H9 (cell line): ENCODE data around the gene CALY. TPM values are rescaled to one million over a fixed set of nuclear protein-coding genes. Genes with fewer than 3 reads are reported as not detected.

Source experiments
- DNase-seq: peaks from one replicate; pipeline ENCODE4 v3.0.0-alpha.2; 2017
- H2AFZ ChIP-seq: one replicate; pipeline ENCODE4 v1.6.1; 2013; ENCODE audit warnings: mild to moderate bottlenecking, low read length, control low read depth, moderate library complexity
- H2AK5ac ChIP-seq: 2 replicates; pipeline ENCODE4 v1.6.1; 2013; ENCODE audit warnings: low read length, control low read depth, mixed read lengths; ENCODE audit not compliant: insufficient read length
- H2BK120ac ChIP-seq: one replicate; pipeline ENCODE4 v1.6.1; 2013; ENCODE audit warnings: low read depth, mild to moderate bottlenecking, low read length, control low read depth, inconsistent platforms; ENCODE audit not compliant: poor library complexity, severe bottlenecking
- H2BK12ac ChIP-seq: 2 replicates; pipeline ENCODE4 v1.6.1; 2013; ENCODE audit warnings: low read length, control low read depth, mixed read lengths, low read depth; ENCODE audit not compliant: insufficient read length
- H2BK15ac ChIP-seq: 2 replicates; pipeline ENCODE4 v1.6.1; 2013; ENCODE audit warnings: low read depth, low read length, control low read depth
- H2BK20ac ChIP-seq: one replicate; pipeline ENCODE4 v1.6.1; 2013; ENCODE audit warnings: low read depth, mild to moderate bottlenecking, low read length, control low read depth, inconsistent platforms; ENCODE audit not compliant: poor library complexity, severe bottlenecking
- H2BK5ac ChIP-seq: 2 replicates; pipeline ENCODE4 v1.6.1; 2013; ENCODE audit warnings: low read length, control low read depth, mixed read lengths; ENCODE audit not compliant: insufficient read length
- H3K14ac ChIP-seq: 2 replicates; pipeline ENCODE4 v1.6.1; 2013; ENCODE audit warnings: low read length, control low read depth; ENCODE audit not compliant: insufficient read depth
- H3K18ac ChIP-seq: 2 replicates; pipeline ENCODE4 v1.6.1; 2013; ENCODE audit warnings: low read depth, mild to moderate bottlenecking, mixed read lengths, low read length, control low read depth; ENCODE audit not compliant: insufficient read length
- H3K23ac ChIP-seq: 2 replicates; pipeline ENCODE4 v1.6.1; 2013; ENCODE audit warnings: low read length, control low read depth, mixed read lengths, low read depth; ENCODE audit not compliant: insufficient read length
- H3K23me2 ChIP-seq: 2 replicates; pipeline ENCODE4 v1.6.1; 2013; ENCODE audit warnings: low read depth, mild to moderate bottlenecking, mixed read lengths, low read length, control low read depth; ENCODE audit not compliant: insufficient read length, poor library complexity, severe bottlenecking
- H3K27ac ChIP-seq: 2 replicates; pipeline ENCODE4 v1.5.1; 2013; ENCODE audit warnings: low read length, control low read depth, mixed read lengths, low read depth; ENCODE audit not compliant: insufficient read length
- H3K27me3 ChIP-seq: 2 replicates; pipeline ENCODE4 v1.6.1; 2013; ENCODE audit warnings: low read length, control low read depth, inconsistent platforms; ENCODE audit not compliant: insufficient read depth
- H3K4ac ChIP-seq: 2 replicates; pipeline ENCODE4 v1.6.1; 2013; ENCODE audit warnings: low read depth, mild to moderate bottlenecking, control low read depth, inconsistent platforms, low read length, moderate library complexity
- H3K4me1 ChIP-seq: 2 replicates; pipeline ENCODE4 v1.6.1; 2013; ENCODE audit warnings: low read length, control low read depth, inconsistent platforms; ENCODE audit not compliant: insufficient read depth
- H3K4me2 ChIP-seq: 2 replicates; pipeline ENCODE4 v1.6.1; 2013; ENCODE audit warnings: low read length, control low read depth, mixed read lengths; ENCODE audit not compliant: insufficient read length, insufficient read depth
- H3K56ac ChIP-seq: 2 replicates; pipeline ENCODE4 v1.6.1; 2013; ENCODE audit warnings: low read depth, mild to moderate bottlenecking, mixed read lengths, low read length, control low read depth; ENCODE audit not compliant: insufficient read length
- H3K79me1 ChIP-seq: 2 replicates; pipeline ENCODE4 v1.6.1; 2013; ENCODE audit warnings: low read depth, mild to moderate bottlenecking, moderate library complexity, low read length, control low read depth, inconsistent platforms; ENCODE audit not compliant: insufficient read depth, poor library complexity, severe bottlenecking
- H3K79me2 ChIP-seq: 2 replicates; pipeline ENCODE4 v1.6.1; 2013; ENCODE audit warnings: low read length, control low read depth, inconsistent platforms; ENCODE audit not compliant: insufficient read depth
- H3K9ac ChIP-seq: 2 replicates; pipeline ENCODE4 v1.6.1; 2013; ENCODE audit warnings: low read length, control low read depth, mixed read lengths; ENCODE audit not compliant: insufficient read length; ENCODE audit errors: extremely low read depth
- H3K9me3 ChIP-seq: one replicate; pipeline ENCODE4 v1.6.1; 2013; ENCODE audit warnings: low read depth, low read length, inconsistent platforms; ENCODE audit not compliant: control insufficient read depth
- H3T11ph ChIP-seq: one replicate; pipeline ENCODE4 v1.6.1; 2013; ENCODE audit warnings: mild to moderate bottlenecking, low read length, control low read depth, inconsistent platforms
- H4K20me1 ChIP-seq: one replicate; pipeline ENCODE4 v1.6.1; 2013; ENCODE audit not compliant: control insufficient read depth, insufficient read length, insufficient read depth
- H4K5ac ChIP-seq: 2 replicates; pipeline ENCODE4 v1.6.1; 2013; ENCODE audit warnings: low read depth, mild to moderate bottlenecking, mixed read lengths, low read length, control low read depth; ENCODE audit not compliant: insufficient read length
- H4K8ac ChIP-seq: replicated peaks from 2 replicates; pipeline ENCODE4 v1.6.1; 2013; ENCODE audit warnings: low read length, control low read depth, mixed read lengths, low read depth; ENCODE audit not compliant: insufficient read length
- H4K91ac ChIP-seq: 2 replicates; pipeline ENCODE4 v1.6.1; 2013; ENCODE audit warnings: low read depth, mild to moderate bottlenecking, moderate library complexity, mixed read lengths, low read length, control low read depth; ENCODE audit not compliant: insufficient read length
- H3K27ac Mint-ChIP-seq, 3 experiments: 2 replicates in 2 of 3; 3 replicates in 1 of 3; pipeline ENCODE4 v1.8.0; 2020 to 2021; ENCODE audit warnings: mixed read lengths in 3 of 3, mild to moderate bottlenecking in 1 of 3, moderate library complexity in 1 of 3
- H3K27me3 Mint-ChIP-seq: 2 replicates; pipeline ENCODE4 v1.8.0; 2021; ENCODE audit warnings: low read depth, mild to moderate bottlenecking, moderate library complexity, mixed read lengths
- H3K36me3 Mint-ChIP-seq, 3 experiments: 2 replicates in 2 of 3; 3 replicates in 1 of 3; pipeline ENCODE4 v1.8.0; 2020 to 2021; ENCODE audit warnings: low read depth in 3 of 3, mixed read lengths in 3 of 3; ENCODE audit not compliant: insufficient read depth in 1 of 3
- H3K4me1 Mint-ChIP-seq, 2 experiments: 2 replicates each; pipeline ENCODE4 v1.8.0; 2020; ENCODE audit warnings: mixed read lengths in 2 of 2
- H3K4me3 Mint-ChIP-seq, 2 experiments: 2 replicates in 1 of 2; 3 replicates in 1 of 2; pipeline ENCODE4 v1.8.0; 2020 to 2021; ENCODE audit warnings: mild to moderate bottlenecking in 2 of 2, mixed read lengths in 2 of 2, moderate library complexity in 1 of 2
- H3K9me3 Mint-ChIP-seq, 2 experiments: 2 replicates in 1 of 2; 3 replicates in 1 of 2; pipeline ENCODE4 v1.8.0; 2020; ENCODE audit warnings: mild to moderate bottlenecking in 2 of 2, mixed read lengths in 2 of 2, moderate library complexity in 1 of 2
- WGBS: extraction: QIAGEN DNeasy Blood & Tissue Kit; methylation state at CpG from one replicate; pipeline ENCODE4 v1.1.7; 2013; ENCODE audit warnings: missing lambda C conversion rate, low lambda C conversion rate, mixed read lengths; ENCODE audit not compliant: insufficient read length; ENCODE audit errors: extremely low coverage; 5-methylcytosine and 5-hydroxymethylcytosine counted together
- total RNA-seq: library from RNA; stranded (reverse); gene quantifications from 2 replicates; pipeline ENCODE4 v1.2.1, GENCODE V29; 2021
- TF ChIP-seq, protein P1 (sequence below): fragments of 200-600 bp; sonication (generic); conservative IDR thresholded peaks from 3 replicates; pipeline ENCODE4 v1.8.0; 2021; ENCODE audit warnings: antibody characterized with exemption, mild to moderate bottlenecking

Gene CALY
- total RNA-seq, 1 experiment from 2014 or later: 2.9 TPM

DNA sequence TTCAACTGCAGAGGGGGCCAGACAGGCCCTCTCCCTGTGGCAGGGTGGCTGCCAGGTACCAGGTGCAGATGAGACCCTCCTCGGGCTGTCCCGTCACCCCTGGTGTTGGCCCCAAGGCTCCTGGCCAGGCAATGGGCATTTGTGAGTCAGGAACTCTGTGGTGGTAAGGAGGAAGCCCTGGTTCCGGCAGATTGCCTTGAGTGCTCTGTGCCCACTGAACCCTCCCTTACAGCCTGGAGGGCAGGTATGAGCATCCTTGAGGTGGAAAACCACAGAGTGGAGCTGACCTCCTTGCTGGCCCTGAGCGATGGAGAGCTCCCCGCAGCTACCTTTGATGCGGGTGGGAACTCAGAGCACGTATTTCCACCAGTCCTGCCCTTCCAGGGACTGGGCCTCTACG lies 44.3 kb upstream of the CALY start:
- H2AK5ac ChIP-seq: no peak overlapping the region
- peak overlapping the region in 1 of 3 experiments; percentile 31; a peak in 1 of 7 replicates for H3K27ac Mint-ChIP-seq
- H3T11ph ChIP-seq: no peak overlapping the region
- no peaks in the 10 kb centered on the region for H3K79me2 ChIP-seq
- H3K36me3 Mint-ChIP-seq: peaks cover 1 to 5% (median 3%) of the 10 kb centered on the region in 3 experiments; a peak in 1 of 7 replicates
- H3K79me1 ChIP-seq: no peaks in the 10 kb centered on the region
- H3K23ac ChIP-seq: no peak overlapping the region
- H3K4me1 ChIP-seq: no peaks in the 10 kb centered on the region
- no peak overlapping the region for H2BK12ac ChIP-seq
- H4K8ac ChIP-seq: no peak overlapping the region
- H3K56ac ChIP-seq: no peak overlapping the region
- WGBS: no CpG with 5 or more reads among the region's 8 CpGs
- no peak for DNase-seq
- H4K20me1 ChIP-seq: no peaks in the 10 kb centered on the region
- no peak overlapping the region for H3K14ac ChIP-seq
- no peak overlapping the region for H2BK20ac ChIP-seq
- no peaks in the 10 kb centered on the region for H3K9me3 ChIP-seq
- no peak overlapping the region for H4K5ac ChIP-seq
- no peak overlapping the region for H3K4me2 ChIP-seq
- H3K9me3 Mint-ChIP-seq: peaks cover 0 to 3% of the 10 kb centered on the region in 2 experiments; a peak in 2 of 5 replicates
- H3K27me3 ChIP-seq: peaks cover 18% of the 10 kb centered on the region
- no peak overlapping the region for H2BK5ac ChIP-seq
- H3K9ac ChIP-seq: no peak overlapping the region
- no peak overlapping the region; a peak in 1 of 5 replicates for H3K4me3 Mint-ChIP-seq
- no peak overlapping the region for H2AFZ ChIP-seq
- H2BK120ac ChIP-seq: no peak overlapping the region
- H3K27ac ChIP-seq: no peak overlapping the region
- no peaks in the 10 kb centered on the region for H3K4me1 Mint-ChIP-seq
- H3K4ac ChIP-seq: no peak overlapping the region
- H3K23me2 ChIP-seq: peaks cover 8% of the 10 kb centered on the region
- H2BK15ac ChIP-seq: no peak overlapping the region
- TF ChIP-seq, protein P1, sequence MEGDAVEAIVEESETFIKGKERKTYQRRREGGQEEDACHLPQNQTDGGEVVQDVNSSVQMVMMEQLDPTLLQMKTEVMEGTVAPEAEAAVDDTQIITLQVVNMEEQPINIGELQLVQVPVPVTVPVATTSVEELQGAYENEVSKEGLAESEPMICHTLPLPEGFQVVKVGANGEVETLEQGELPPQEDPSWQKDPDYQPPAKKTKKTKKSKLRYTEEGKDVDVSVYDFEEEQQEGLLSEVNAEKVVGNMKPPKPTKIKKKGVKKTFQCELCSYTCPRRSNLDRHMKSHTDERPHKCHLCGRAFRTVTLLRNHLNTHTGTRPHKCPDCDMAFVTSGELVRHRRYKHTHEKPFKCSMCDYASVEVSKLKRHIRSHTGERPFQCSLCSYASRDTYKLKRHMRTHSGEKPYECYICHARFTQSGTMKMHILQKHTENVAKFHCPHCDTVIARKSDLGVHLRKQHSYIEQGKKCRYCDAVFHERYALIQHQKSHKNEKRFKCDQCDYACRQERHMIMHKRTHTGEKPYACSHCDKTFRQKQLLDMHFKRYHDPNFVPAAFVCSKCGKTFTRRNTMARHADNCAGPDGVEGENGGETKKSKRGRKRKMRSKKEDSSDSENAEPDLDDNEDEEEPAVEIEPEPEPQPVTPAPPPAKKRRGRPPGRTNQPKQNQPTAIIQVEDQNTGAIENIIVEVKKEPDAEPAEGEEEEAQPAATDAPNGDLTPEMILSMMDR: no peak
- no peak overlapping the region for H4K91ac ChIP-seq
- H3K18ac ChIP-seq: no peak overlapping the region
- H3K27me3 Mint-ChIP-seq: peaks cover 34% of the 10 kb centered on the region
